ENCODE results near the gene TOP3A.
"Not testable (repeated sequence)": the region's sequence is repeated elsewhere in the genome, so short reads cannot be mapped to it uniquely, and the experiment has no call there.

Gene TOP3A, protein sequence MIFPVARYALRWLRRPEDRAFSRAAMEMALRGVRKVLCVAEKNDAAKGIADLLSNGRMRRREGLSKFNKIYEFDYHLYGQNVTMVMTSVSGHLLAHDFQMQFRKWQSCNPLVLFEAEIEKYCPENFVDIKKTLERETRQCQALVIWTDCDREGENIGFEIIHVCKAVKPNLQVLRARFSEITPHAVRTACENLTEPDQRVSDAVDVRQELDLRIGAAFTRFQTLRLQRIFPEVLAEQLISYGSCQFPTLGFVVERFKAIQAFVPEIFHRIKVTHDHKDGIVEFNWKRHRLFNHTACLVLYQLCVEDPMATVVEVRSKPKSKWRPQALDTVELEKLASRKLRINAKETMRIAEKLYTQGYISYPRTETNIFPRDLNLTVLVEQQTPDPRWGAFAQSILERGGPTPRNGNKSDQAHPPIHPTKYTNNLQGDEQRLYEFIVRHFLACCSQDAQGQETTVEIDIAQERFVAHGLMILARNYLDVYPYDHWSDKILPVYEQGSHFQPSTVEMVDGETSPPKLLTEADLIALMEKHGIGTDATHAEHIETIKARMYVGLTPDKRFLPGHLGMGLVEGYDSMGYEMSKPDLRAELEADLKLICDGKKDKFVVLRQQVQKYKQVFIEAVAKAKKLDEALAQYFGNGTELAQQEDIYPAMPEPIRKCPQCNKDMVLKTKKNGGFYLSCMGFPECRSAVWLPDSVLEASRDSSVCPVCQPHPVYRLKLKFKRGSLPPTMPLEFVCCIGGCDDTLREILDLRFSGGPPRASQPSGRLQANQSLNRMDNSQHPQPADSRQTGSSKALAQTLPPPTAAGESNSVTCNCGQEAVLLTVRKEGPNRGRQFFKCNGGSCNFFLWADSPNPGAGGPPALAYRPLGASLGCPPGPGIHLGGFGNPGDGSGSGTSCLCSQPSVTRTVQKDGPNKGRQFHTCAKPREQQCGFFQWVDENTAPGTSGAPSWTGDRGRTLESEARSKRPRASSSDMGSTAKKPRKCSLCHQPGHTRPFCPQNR

GRCh38 chr17:18314731-18315561 is at the start of gene TOP3A, which contains the start of gene SMCR8:
TOP3A (minus strand) TSS chr17:18314994; CDS start chr17:18314778, 216 bp downstream.
SMCR8 (plus strand) TSS chr17:18315293; CDS start chr17:18315790, 497 bp downstream.
- peak; percentile 100 for DNase-seq

DNA sequence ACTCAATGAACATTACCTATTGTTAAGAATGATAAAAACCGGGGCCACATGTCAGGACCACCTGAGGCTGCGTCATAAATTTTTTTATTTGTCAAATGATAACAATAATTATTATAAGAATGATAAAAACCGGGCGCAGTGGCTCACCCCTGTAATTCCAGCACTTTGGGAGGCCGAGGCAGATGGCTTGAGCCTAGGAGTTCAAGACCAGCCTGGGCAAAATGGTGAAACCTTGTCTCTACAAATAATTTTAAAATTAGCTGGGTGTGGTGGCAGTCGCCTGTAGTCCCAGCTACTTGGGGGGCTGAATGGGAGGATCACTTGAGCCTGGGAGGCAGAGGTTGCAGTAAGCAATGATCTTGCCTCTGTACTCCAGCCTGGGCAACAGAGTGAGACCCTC is 49.4 kb upstream of the TOP3A start:
- no peak for DNase-seq

DNA sequence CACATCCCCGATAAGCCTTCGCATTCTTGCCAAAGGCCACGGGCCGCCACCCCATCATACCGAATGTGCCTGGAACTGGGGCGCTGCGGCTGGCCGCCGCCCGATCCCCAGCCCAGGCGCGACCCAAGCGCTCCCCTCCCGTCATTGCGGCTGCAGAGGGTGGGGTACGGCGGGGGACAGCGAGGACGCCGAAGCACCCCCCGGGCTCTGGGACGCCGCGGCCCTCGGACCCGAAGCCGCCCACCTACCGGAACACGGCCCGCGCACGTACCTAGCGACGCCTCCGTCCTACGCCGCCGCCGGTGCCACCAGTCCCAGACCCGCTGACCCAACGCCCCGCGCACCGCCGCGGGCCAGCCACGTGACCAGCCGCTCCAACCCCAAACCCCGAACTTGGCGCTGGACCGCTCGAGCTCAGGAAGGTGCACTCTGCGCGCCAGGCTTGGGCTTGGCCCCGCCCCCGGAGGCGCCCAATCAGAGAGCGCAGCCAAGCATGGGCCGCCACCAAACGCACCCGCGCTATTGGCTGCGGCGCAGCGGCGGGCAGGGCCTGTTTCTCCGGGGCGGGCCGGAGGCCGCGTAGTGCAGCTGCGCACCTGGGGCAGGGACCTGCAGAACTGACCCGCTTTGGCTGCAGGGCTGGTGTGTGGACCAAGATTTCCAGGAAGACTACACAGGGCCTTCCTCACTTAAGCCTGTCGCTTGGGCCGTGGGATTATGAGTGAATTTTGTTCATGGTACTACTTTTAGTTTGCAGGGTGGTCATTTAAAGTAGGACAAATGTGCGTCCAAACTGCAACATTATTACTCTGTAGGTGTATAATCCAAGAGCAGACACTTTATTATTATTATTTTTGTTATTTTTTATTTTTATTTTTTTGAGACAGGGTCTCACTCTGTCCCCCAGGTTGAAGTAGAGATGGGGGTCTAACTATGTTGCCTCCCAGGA is 48.6 kb upstream of the TOP3A start, which contains the start of gene SHMT1:
Gene SHMT1 (minus strand): TSS at position 450 of the 949 bp plus-strand sequence. CDS start 7,569 bp downstream, outside the sequence.
- peak; percentile 82 for DNase-seq

GRCh38 chr17:18362698-18363100 is 47.9 kb upstream of the TOP3A start:
- no peak for DNase-seq

DNA sequence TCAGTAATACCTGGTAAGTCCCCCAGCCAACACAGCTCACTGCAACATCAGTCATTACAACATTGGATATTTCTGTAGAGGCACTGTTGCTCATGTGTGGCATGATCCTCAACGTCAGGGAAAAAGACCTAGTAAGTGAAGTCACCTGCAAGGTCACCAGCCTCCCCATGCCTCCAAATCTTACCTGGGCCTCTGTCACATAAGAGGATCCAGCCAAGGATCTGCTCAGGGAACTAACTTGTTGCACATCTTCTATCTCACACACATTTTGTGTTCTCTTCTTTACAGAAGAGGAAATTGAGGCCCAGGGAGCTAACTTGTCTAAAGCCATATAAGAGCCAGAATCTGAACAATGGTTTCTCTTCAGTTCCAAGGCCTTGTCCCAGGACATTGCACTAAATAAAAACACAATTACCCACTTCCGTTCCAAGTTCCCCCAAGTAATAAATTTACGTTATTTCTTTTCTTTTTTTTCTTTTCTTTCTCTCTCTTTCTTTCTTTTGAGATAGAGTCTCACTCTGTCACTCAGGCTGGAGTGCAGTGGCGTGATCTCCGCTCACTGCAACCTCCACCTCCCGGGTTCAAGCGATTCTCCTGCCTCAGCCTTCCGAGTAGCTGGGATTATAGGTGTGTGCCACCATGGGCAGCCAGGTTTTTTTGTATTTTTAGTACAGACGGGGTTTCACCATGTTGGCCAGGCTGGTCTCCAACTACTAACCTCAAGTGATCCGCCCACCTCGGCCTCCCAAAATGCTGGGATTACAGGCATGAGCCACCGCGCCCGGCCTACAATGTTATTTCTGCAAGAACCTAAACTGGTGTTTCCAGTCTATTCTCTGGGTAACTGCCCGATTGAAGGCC is 47.3 kb upstream of the TOP3A start:
- DNase-seq, result no peak

DNA sequence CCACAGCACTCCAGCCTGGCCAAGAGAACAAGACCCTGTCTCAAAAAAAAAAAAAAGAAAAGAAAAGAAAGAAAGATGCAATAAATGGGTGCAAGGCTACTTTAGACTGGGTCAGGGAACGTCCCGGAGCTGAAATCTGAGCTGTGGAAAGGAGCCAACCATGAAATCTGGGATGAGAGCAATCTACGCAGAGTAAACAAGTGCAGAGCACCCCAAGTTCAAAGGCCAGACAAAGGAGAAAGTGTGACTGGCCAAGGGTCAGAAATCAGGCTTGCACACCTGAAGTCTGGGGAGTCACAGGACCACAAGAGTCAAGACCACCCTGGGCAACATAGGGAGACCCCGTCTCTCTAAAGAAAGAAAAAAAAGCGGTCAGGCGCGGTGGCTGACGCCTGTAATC is 45.7 kb upstream of the TOP3A start:
- DNase-seq, result no peak

DNA sequence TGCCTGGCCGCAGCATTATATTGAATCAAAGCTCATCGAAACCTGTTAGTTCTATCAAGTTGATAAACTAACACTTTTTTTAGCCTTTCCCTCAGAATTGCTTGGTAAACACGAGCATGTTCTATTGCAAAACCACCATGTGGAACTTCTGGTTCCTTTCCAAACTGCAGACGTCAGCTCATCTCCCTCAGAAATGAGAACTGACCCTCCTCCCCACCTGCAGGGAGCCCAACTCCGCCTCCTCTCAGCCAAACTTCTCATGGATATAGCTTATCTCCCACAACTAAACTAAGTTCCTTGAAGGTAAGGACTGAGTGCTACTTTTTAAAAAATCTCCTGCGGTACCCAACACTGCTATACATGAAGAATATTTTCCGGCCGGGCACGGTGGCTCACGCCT is 41.8 kb upstream of the TOP3A start:
- no peak for DNase-seq

DNA sequence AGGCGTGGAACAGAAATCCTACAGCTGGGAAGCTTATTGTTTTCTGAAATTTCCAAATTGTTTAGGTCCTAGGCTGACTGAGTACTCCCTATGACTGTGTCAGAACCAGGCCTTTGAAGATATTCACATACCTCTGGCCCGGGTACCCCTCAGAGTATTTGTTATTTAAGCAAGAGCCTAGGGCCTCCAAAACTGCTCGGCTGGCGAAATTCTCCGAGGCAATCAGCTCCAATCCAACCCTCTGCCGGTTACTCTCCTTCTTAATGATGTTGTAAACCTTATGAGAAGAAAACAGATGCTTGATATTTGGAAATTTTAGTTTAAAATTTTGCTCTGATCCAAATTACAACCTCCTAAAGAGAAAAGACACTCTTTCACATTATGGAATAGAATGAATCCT is 38.7 kb upstream of the TOP3A start:
- no peak for DNase-seq

DNA sequence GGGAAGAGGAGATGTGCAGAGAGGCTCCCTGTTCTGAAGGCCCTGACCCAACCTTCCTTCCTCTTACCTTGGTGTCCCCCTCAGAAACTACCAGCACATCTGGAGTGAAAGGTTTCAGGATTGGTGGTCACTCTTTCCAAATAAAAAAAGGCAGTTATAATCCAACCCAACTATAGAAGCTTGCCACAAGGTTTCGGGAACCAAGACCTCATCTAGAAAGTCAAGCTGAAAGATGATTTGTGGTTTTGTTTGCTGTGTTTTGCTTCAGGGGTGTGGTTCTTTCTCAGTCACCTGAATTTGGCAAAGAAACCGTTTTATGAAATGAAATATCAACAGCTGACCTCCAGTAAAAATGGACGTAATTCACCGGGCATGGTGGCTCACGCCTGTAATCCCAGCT is 29.2 kb upstream of the TOP3A start:
- no peak for DNase-seq

DNA sequence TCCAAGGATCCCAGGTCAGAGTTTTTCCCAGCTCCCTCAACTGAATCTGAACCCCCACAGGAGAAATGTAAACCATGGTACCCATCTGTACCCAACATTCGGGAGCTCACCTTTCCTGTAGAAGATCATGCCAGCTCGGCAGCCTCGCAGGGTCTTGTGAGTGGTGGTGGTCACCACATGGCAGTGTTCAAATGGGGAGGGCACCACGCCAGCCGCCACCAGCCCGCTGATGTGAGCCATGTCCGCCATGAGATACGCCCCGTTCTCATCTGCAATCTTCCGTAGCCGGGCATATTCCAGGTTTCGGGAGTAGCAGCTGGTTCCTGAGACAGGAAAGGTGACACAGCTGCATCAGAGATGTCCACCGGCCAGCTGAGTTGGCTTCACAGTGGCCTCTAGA is 25.1 kb upstream of the TOP3A start:
- DNase-seq, result no peak

DNA sequence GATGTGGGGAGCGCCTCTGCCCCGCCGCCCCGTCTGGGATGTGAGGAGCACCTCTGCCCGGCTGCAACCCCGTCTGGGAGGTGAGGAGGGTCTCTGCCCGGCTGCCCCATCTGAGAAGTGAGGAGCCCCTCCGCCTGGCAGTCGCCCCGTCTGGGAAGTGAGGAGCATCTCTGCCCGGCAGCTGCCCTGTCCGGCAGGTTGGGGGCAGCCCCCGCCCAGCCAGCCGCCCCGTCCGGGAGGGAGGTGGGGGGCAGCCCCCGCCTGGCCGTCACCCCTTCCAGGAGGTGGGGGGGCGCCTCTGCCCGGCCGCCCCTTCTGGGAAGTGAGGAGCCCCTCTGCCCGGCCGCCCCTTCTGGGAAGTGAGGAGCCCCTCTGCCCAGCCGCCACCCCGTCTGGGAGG is 23.4 kb upstream of the TOP3A start:
- not testable (repeated sequence) for DNase-seq

GRCh38 chr17:18332909-18333489 is 18.2 kb upstream of the TOP3A start:
- no peak for DNase-seq

- DNase-seq, result no peak
Measured at GRCh38 chr17:18331879-18332278, 17.1 kb upstream of the TOP3A start.

DNA sequence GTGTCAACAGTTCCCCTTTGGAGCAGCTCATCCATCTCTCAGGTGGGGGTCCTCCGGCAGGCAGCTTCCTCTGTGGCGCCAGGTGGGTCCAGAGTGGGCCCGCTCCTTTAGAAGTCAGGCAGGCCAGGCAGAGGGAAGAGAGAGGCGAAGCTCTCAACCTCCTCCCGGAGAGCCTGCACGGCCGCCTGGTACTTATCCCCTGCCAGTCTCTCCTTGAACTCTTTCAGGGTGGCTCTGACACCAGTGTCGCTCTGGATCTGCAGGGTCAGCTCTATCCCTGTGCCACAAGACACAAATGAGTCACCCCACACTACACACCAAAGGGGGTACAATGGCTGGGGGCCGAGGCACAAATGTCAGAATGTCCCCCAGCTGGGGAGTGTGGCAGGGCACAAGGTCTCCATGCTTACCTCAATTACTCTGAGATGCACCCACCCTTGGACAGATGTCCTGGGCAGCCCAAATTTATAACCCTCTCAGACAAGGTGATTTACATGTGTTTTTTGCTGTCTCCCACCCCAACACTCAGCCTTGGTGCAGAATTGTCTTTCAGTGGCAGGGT is 13.9 kb upstream of the TOP3A start:
- DNase-seq, result no peak

DNA sequence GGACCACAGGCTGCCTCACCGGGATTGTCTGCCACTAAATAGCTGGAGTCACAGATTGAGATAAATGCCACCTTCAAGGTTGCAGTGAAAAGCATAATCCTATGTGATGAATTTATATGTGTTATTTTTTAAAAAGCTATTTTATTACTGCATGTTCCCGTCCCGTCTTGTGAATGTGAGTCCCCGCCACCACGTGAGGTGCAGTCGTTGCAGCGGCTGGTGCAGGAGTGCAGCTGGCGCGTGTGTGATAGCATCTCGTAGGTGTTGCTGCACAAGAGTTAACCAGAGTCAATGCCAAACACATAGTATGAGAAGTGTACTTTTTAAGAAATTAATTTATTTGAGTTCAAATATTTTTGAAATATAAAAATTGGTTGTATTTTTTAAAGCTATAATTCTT is 12.8 kb upstream of the TOP3A start:
- no peak for DNase-seq

DNA sequence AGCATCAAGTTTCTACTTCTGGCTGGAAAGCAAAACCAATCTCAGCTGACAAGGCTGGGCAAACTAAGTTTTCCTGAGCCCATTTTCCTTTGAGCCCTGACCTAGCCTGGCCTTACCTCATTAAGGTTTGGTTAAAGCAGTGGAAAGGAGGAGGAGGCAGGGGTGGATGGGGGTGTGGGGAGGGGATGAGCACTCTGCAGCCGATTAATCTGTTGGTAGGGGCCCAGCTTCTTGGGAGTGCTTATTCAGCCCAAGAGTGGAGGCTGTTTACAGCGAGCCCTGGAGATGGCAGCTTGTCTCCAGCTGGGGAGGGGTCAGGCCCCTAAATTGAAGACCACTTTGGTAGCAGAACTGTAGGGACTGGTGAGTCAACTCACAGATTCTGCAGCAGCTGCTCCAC is 12.3 kb upstream of the TOP3A start:
- DNase-seq, result no peak

- DNase-seq, result no peak
Measured at GRCh38 chr17:18326572-18326971, 11.8 kb upstream of the TOP3A start.

GRCh38 chr17:18326039-18326438 is 11.2 kb upstream of the TOP3A start:
- DNase-seq, result no peak
